PC-9 (cell line): ENCODE measurements around the gene OPTC.
"Not testable (repeated sequence)": the region's sequence is repeated elsewhere in the genome, so short reads cannot be mapped to it uniquely, and the experiment has no call there.

Experiments used
- CTCF ChIP-seq: fragments of 200-600 bp; sonication (generic); conservative IDR thresholded peaks from 2 replicates; pipeline ENCODE4 v1.6.1; 2017; ENCODE audit warnings: mixed run types, antibody characterized with exemption, mild to moderate bottlenecking, moderate library complexity
- EZH2 ChIP-seq: fragments of 200-600 bp; sonication (generic); IDR thresholded peaks from 2 replicates; pipeline ENCODE4 v1.8.0; 2017; ENCODE audit warnings: antibody characterized with exemption, low read depth

- not testable (repeated sequence) for TF ChIP-seq CTCF, EZH2
Observed at GRCh38 chr1:203466906-203467549, 26.9 kb upstream of the OPTC start.
